BLaER1 treated with 17β-estradiol and CSF1 and Interleukin-3, amounts not matched to agents 10 nM and 100 nM (cell line): ENCODE results near the gene TBK1.

Experiments used
- H3K27ac ChIP-seq, 11 experiments: shearing (Covaris generic); formaldehyde crosslinking; 2 replicates each; pipeline ENCODE4 v1.8.1; 2022
- H3K27me3 ChIP-seq, 11 experiments: shearing (Covaris generic); formaldehyde crosslinking; 2 replicates each; pipeline ENCODE4 v1.8.1; 2022
- H3K36me3 ChIP-seq, 11 experiments: shearing (Covaris generic); formaldehyde crosslinking; 2 replicates each; pipeline ENCODE4 v1.8.1; 2022
- H3K4me1 ChIP-seq, 10 experiments: shearing (Covaris generic); formaldehyde crosslinking; 2 replicates each; pipeline ENCODE4 v1.8.1; 2022
- H3K4me2 ChIP-seq, 11 experiments: shearing (Covaris generic); formaldehyde crosslinking; 2 replicates each; pipeline ENCODE4 v1.8.1; 2022
- H3K4me3 ChIP-seq, 10 experiments: shearing (Covaris generic); formaldehyde crosslinking; 2 replicates each; pipeline ENCODE4 v1.8.1; 2022
- H3K9ac ChIP-seq, 11 experiments: shearing (Covaris generic); formaldehyde crosslinking; 2 replicates each; pipeline ENCODE4 v1.8.1; 2022
- H3K9me3 ChIP-seq, 11 experiments: shearing (Covaris generic); formaldehyde crosslinking; replicated peaks in 1 of 11; 2 replicates each; pipeline ENCODE4 v1.8.1; 2022
- H4K20me1 ChIP-seq, 11 experiments: shearing (Covaris generic); formaldehyde crosslinking; 2 replicates each; pipeline ENCODE4 v1.8.1; 2022
- Cebpa-rat ChIP-seq, 11 experiments: shearing (Covaris generic); IDR thresholded peaks; 2 replicates each; pipeline ENCODE4 v1.8.1; 2022

Gene TBK1

DNA sequence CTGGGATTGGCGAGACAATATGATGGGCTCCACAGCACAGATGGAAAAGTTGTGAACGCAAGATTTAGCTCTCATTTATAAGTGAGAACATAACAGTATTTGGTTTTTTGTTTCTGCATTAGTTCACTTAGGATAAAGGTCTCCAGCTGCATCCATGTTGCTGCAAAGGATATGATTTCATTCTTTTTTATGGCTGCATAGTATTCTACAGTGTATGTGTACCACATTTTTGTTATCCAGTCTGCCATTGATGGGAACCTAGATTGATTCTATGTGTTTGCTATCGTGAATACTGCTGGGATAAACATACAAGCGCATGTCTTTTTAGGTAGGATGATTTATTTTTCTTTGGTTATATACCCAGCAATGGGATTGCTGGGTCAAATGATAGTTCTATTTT lies 23.6 kb downstream of the TBK1 start:
- no peaks in the 10 kb centered on the region for H3K27me3 ChIP-seq
- H3K27ac ChIP-seq = no peak overlapping the region
- no peak overlapping the region; a peak in 1 of 20 replicates for H3K4me3 ChIP-seq
- H3K4me2 ChIP-seq = no peak overlapping the region
- peaks cover 75 to 100% (median 98%) of the 10 kb centered on the region in 11 experiments for H3K36me3 ChIP-seq
- H3K4me1 ChIP-seq = no peaks in the 10 kb centered on the region
- peaks cover 25 to 38% (median 27%) of the 10 kb centered on the region in 11 experiments for H3K9me3 ChIP-seq
- H4K20me1 ChIP-seq = peaks cover 0 to 41% (median 15%) of the 10 kb centered on the region in 11 experiments; a peak in 10 of 22 replicates
- TF ChIP-seq Cebpa-rat (IDR thresholded peaks at IDR 0.05) = no peak
- no peak overlapping the region for H3K9ac ChIP-seq

DNA sequence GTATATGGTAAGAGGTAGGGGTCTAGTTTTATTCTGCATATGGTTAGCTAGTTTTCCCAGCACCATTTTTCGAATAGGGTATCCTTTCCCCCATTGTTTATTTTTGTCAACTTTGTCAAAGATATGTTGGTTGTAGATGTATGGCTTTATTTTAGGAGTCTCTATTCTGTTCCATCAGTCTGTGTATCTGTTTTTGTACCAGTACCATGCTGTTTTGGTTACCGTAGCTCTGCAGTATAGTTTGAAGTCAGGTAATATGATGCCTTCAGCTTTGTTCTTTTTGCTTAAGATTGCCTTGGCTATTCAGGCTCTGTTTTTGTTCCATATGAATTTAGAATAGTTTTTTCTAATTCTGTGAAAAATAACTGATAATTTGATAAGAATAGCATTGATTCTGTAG lies 24.9 kb downstream of the TBK1 start:
- Histone ChIP-seq H4K20me1 (peaks cover 0 to 41% (median 15%) of the 10 kb centered on the region in 11 experiments; a peak in 10 of 22 replicates), H3K27me3 (no peaks in the 10 kb centered on the region), H3K9ac (no peak overlapping the region), H3K27ac (no peak overlapping the region), H3K4me2 (no peak overlapping the region), H3K9me3 (peaks cover 25 to 38% (median 27%) of the 10 kb centered on the region in 11 experiments), H3K36me3 (peaks cover 72 to 100% (median 97%) of the 10 kb centered on the region in 11 experiments), H3K4me3 (no peak overlapping the region), H3K4me1 (no peaks in the 10 kb centered on the region)
- no peak for TF ChIP-seq Cebpa-rat (IDR thresholded peaks at IDR 0.05)

DNA sequence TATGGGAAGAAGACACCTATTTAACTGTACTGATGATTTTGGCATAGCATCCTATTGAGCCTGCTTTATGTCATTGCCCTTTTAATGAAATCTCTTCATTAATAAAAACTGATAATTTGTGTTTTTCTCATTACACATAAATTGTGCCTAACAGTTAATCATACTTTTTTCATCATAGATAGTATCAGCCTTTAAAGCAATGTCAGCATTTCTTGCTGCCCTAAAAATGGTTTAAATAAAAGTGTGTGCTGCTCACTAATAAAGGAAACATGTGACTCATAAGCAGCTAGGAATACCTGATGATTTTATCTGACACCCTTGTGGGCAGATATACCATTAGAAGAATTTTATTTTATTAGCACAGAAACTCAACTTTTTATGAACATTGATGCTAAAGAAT lies 26.7 kb downstream of the TBK1 start:
- Histone ChIP-seq H3K4me3 (no peak overlapping the region), H3K36me3 (peaks cover 80 to 100% (median 98%) of the 10 kb centered on the region in 11 experiments), H3K9me3 (peaks cover 25 to 36% (median 27%) of the 10 kb centered on the region in 11 experiments), H3K4me1 (no peaks in the 10 kb centered on the region), H3K27ac (no peak overlapping the region), H3K4me2 (no peak overlapping the region), H3K9ac (no peak overlapping the region), H4K20me1 (peaks cover 0 to 41% (median 15%) of the 10 kb centered on the region in 11 experiments; a peak in 10 of 22 replicates), H3K27me3 (no peaks in the 10 kb centered on the region)
- no peak for TF ChIP-seq Cebpa-rat (IDR thresholded peaks at IDR 0.05)

DNA sequence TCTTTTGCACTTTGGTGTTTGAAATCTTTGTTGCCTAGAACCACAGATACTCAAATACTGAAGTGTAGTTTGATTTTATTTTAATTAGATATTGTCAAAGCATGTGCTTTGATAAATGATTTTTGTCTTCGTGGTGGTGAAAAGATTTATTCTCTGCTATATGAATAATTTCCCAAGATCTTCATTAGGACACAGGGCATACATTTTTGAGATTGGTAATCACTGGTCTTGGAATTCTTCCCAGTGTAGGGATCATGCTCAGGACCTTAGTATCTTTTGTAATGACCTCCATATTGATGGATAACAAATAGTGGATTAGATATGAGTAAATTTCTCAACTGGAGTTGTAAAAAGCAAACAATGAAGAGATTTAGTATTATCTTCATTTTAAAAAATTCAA lies 28.2 kb downstream of the TBK1 start:
- H4K20me1 ChIP-seq = peaks cover 0 to 41% (median 15%) of the 10 kb centered on the region in 11 experiments; a peak in 10 of 22 replicates
- no peak overlapping the region for H3K9ac ChIP-seq
- H3K27ac ChIP-seq = no peak overlapping the region
- no peaks in the 10 kb centered on the region for H3K4me1 ChIP-seq
- no peaks in the 10 kb centered on the region for H3K27me3 ChIP-seq
- H3K4me2 ChIP-seq = no peak overlapping the region
- H3K9me3 ChIP-seq = peaks cover 19 to 21% (median 20%) of the 10 kb centered on the region in 11 experiments
- no peak overlapping the region for H3K4me3 ChIP-seq
- H3K36me3 ChIP-seq = peaks cover 75 to 100% (median 94%) of the 10 kb centered on the region in 11 experiments
- no peak for TF ChIP-seq Cebpa-rat (IDR thresholded peaks at IDR 0.05)

DNA sequence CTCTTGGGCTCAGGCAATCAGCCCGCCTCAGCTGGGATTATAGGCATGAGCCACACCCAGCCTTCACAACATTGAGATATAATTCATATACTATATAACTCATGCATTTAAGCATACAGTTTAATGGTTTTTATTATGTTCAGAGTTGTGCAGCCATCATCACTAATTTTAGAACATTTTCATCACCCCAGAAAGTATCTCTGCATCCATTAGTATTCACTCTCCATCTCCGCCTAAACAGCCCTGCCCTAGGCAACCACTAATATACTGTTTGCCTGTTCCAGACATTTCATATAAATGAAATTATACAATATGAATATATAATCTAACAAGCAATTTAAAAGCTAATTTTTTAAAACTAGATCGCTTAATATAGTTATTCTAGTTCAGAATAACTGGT lies 34.7 kb downstream of the TBK1 start:
- Histone ChIP-seq H3K27me3 (no peaks in the 10 kb centered on the region), H3K9me3 (no peaks in the 10 kb centered on the region), H4K20me1 (peaks cover 0 to 12% (median 0%) of the 10 kb centered on the region in 11 experiments; a peak in 3 of 22 replicates), H3K4me3 (no peak overlapping the region), H3K9ac (no peak overlapping the region), H3K4me2 (no peak overlapping the region), H3K27ac (no peak overlapping the region), H3K4me1 (no peaks in the 10 kb centered on the region), H3K36me3 (peaks cover 85 to 100% (median 94%) of the 10 kb centered on the region in 11 experiments)
- TF ChIP-seq Cebpa-rat (IDR thresholded peaks at IDR 0.05) = no peak

DNA sequence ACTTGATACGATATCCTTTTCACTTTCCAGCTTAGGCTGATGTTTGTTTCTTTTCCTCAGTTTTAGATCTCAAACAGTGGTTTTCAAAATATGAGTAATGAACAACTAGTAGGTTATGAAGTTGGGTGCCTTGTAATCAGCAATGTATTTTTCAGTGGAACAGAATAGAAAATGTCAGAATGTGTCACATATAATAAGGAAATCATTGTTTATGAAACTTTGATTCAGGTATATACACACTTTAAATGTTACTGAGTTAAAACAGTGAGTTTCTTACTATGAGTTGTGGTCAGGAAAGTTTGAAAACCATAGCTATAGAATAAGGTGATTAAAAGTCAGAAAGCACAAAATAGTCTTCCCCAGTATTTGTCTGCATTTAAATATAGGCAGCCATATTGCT lies 39.8 kb downstream of the TBK1 start:
- no peak for TF ChIP-seq Cebpa-rat (IDR thresholded peaks at IDR 0.05)
- peaks cover 86 to 100% (median 97%) of the 10 kb centered on the region in 11 experiments for H3K36me3 ChIP-seq

DNA sequence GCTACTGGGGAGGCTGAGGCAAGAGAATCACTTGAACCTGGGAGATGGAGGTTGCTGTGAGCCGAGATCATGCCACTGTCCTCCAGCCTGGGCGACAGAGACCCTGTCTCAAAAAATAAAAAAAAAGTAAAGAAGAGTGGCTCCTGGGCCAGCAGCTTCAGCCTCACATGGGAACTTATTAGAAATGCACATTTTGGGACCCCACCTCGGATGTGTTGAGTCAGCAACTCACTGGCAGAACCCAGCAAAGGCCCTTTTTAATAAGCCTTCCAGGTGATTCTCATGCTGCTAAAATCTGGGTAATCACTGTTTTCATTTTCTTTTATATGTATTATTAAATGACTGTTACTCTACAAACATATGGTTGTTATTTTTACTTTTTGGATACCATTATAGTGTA lies 41.6 kb downstream of the TBK1 start:
- Histone ChIP-seq H3K9ac (no peak overlapping the region), H4K20me1 (no peaks in the 10 kb centered on the region; a peak in 2 of 22 replicates), H3K4me3 (no peak overlapping the region), H3K36me3 (peaks cover 87 to 100% (median 97%) of the 10 kb centered on the region in 11 experiments), H3K4me2 (no peak overlapping the region), H3K9me3 (no peaks in the 10 kb centered on the region), H3K4me1 (no peaks in the 10 kb centered on the region), H3K27me3 (no peaks in the 10 kb centered on the region), H3K27ac (no peak overlapping the region)
- no peak for TF ChIP-seq Cebpa-rat (IDR thresholded peaks at IDR 0.05)

More for the DNA sequence above, 39.8 kb downstream of the TBK1 start:
- Histone ChIP-seq H4K20me1 (peaks cover 0 to 5% (median 0%) of the 10 kb centered on the region in 11 experiments; a peak in 2 of 22 replicates), H3K4me1 (no peaks in the 10 kb centered on the region), H3K27me3 (no peaks in the 10 kb centered on the region), H3K4me3 (no peak overlapping the region), H3K4me2 (no peak overlapping the region), H3K9ac (no peak overlapping the region), H3K27ac (no peak overlapping the region), H3K9me3 (no peaks in the 10 kb centered on the region)

DNA sequence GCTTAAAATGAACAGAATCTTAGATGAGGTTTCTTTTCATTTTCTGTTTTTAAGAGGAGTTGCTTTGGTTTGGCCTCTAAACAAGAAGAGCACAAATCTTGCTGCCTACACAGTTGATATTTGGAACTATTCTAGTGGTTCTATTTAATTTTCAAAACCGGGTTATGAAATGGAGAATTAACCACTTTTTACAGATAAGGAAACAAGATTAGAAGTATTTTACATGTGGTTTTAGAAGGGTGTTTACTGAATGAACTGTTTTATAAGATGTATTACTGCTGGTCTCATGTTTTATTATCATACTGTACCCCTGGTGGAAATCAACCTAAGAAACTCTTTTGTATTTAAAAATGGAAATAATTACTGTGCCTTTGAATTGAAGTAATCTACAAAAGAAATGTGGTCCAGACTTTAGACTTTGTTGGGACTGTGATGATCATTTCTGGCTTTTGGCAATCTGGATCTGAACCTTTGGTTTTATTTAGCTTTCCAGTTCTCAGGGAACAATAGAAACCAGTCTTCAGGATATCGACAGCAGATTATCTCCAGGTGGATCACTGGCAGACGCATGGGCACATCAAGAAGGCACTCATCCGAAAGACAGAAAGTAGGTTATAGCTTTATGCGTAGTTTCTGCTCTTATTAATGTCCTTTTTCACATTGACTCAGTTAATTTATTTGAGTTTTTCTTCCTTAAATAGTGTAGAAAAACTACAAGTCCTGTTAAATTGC lies 43.2 kb downstream of the TBK1 start:
- no peak overlapping the region for H3K4me3 ChIP-seq
- H3K4me1 ChIP-seq = peaks cover 0 to 6% (median 0%) of the 10 kb centered on the region in 10 experiments; a peak in 2 of 20 replicates
- H3K9ac ChIP-seq = no peak overlapping the region
- H3K36me3 ChIP-seq = peaks cover 89 to 100% (median 99%) of the 10 kb centered on the region in 11 experiments
- no peak overlapping the region for H3K4me2 ChIP-seq
- no peaks in the 10 kb centered on the region for H3K9me3 ChIP-seq
- H3K27ac ChIP-seq = 0 out of 22 replicates have a peak overlapping the region, but pooled peaks of 1 of the 11 experiments have one; percentile 35
- TF ChIP-seq Cebpa-rat (IDR thresholded peaks at IDR 0.05) = no peak
- no peaks in the 10 kb centered on the region for H3K27me3 ChIP-seq
- H4K20me1 ChIP-seq = no peaks in the 10 kb centered on the region; a peak in 2 of 22 replicates

DNA sequence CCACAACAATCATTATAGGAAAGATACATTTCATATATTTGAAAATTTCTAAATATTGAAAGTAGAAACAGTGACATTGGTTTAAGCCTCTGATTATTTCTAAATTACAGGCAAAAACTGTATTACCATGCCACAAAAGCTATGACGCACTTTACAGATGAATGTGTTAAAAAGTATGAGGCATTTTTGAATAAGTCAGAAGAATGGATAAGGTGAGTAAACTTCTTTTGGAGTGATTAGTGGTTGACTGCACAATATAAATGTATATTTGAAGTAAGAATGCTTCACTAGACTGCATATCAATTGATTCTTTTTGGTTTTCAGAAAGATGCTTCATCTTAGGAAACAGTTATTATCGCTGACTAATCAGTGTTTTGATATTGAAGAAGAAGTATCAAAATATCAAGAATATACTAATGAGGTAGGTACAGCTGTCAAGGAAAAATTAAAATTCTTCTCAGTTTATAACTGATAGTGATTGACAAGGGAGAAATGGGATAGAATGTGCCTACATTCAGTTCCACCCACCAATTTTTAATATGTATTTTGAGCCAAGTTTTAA lies 45.0 kb downstream of the TBK1 start:
- H3K4me1 ChIP-seq = peaks cover 0 to 20% (median 3%) of the 10 kb centered on the region in 10 experiments; a peak in 3 of 20 replicates
- no peak overlapping the region for H3K4me3 ChIP-seq
- no peaks in the 10 kb centered on the region; a peak in 2 of 22 replicates for H4K20me1 ChIP-seq
- H3K4me2 ChIP-seq = no peak overlapping the region
- no peaks in the 10 kb centered on the region for H3K9me3 ChIP-seq
- TF ChIP-seq Cebpa-rat (IDR thresholded peaks at IDR 0.05) = no peak
- peaks cover 88 to 100% (median 98%) of the 10 kb centered on the region in 11 experiments for H3K36me3 ChIP-seq
- no peak overlapping the region for H3K27ac ChIP-seq
- no peaks in the 10 kb centered on the region for H3K27me3 ChIP-seq
- no peak overlapping the region for H3K9ac ChIP-seq
